HCT116 (cell line): Measurements from ENCODE around the gene CCNB3. TPM values are rescaled to one million over a fixed set of nuclear protein-coding genes. Genes with fewer than 3 reads are reported as not detected.

ENCODE experiments used
- ATAC-seq: fragments of 200-7000 bp; cut with Tn5 transposase; 2 replicates; pipeline ENCODE4 v1.9.1; 2020; ENCODE audit warnings: mild to moderate bottlenecking, moderate library complexity
- BruUV-seq: library from RNA; stranded (reverse); fragments of 400-500 nt; replicated peaks from 2 replicates; lab custom pipeline; 2021; lab: Mats Ljungman, UMichigan
- CTCF ChIA-PET: fragments of 300-600 bp; sonication (Branson Sonifier 250); formaldehyde crosslinking; loops from one replicate; lab custom pipeline; 2021; ENCODE audit warnings: antibody characterized with exemption; lab: Charles Lee
- POLR2A ChIA-PET: fragments of 300-600, 350-600 bp; sonication (Branson Sonifier 250); formaldehyde crosslinking; loops from one replicate; lab custom pipeline; 2021; ENCODE audit warnings: antibody characterized with exemption; lab: Charles Lee
- RAD21 ChIA-PET, 2 experiments: fragments of 300-600 bp; sonication (Branson Sonifier 250); formaldehyde crosslinking; loops; one replicate each; lab custom pipeline; 2023; ENCODE audit warnings: low total read pairs in 2 of 2; ENCODE audit not compliant: uncharacterized antibody in 2 of 2, unreplicated experiment in 2 of 2, low non-redundant PET in 1 of 2; lab: Charles Lee
- DNase-seq: peaks from one replicate; pipeline ENCODE4 v3.0.0-alpha.2; 2010; ENCODE audit warnings: low read depth, low spot score
- H2AFZ ChIP-seq: fragments of 200-600 bp; shearing (Covaris generic), sonication (generic); 2 replicates; pipeline ENCODE4 v1.6.1; 2017; ENCODE audit warnings: low read depth, mixed run types, mixed read lengths, antibody characterized with exemption, low read length; ENCODE audit not compliant: poor library complexity, severe bottlenecking
- H3K27ac ChIP-seq: 2 replicates; pipeline ENCODE4 v1.5.1; 2012; ENCODE audit warnings: low read depth, low read length
- H3K27me3 ChIP-seq: fragments of 200-600 bp; sonication (generic); 2 replicates; pipeline ENCODE4 v1.6.1; 2016; ENCODE audit warnings: mixed run types, low read length, mixed read lengths; ENCODE audit not compliant: insufficient read depth
- H3K36me3 ChIP-seq, 2 experiments: fragments of 200-500 bp in 1 of 2; fragments of 200-600 bp in 1 of 2; sonication (Bioruptor generic) in 1 of 2; sonication (generic) in 1 of 2; 2 replicates each; pipeline versions ENCODE4 v1.5.1 to v1.6.1; 2014 to 2016; ENCODE audit warnings: low read length in 2 of 2, inconsistent platforms in 1 of 2, mixed read lengths in 1 of 2, mixed run types in 1 of 2; ENCODE audit not compliant: insufficient read depth in 2 of 2, control insufficient read depth in 1 of 2
- H3K4me1 ChIP-seq, 2 experiments: fragments of 200-600 bp in 1 of 2; sonication (generic) in 1 of 2; 2 replicates each; pipeline versions ENCODE4 v1.5.1 to v1.6.1; 2012 to 2017; ENCODE audit warnings: low read length in 2 of 2, inconsistent platforms in 1 of 2, mild to moderate bottlenecking in 1 of 2, mixed read lengths in 1 of 2, mixed run types in 1 of 2, moderate library complexity in 1 of 2; ENCODE audit not compliant: insufficient read depth in 2 of 2, control insufficient read depth in 1 of 2
- H3K4me2 ChIP-seq: fragments of 200-600 bp; sonication (generic); 2 replicates; pipeline ENCODE4 v1.6.1; 2017; ENCODE audit warnings: mixed run types, low read length, mixed read lengths
- H3K4me3 ChIP-seq, 2 experiments: fragments of 200-600 bp in 1 of 2; sonication (generic) in 1 of 2; replicated peaks in 1 of 2; 2 replicates each; pipeline ENCODE4 v1.5.1; 2011 to 2016; ENCODE audit warnings: low read length in 2 of 2, control low read depth in 1 of 2, low read depth in 1 of 2, mild to moderate bottlenecking in 1 of 2, mixed read lengths in 1 of 2, mixed run types in 1 of 2
- H3K79me2 ChIP-seq: fragments of 200-600 bp; sonication (generic); 2 replicates; pipeline ENCODE4 v1.6.1; 2017; ENCODE audit warnings: mild to moderate bottlenecking, mixed run types, low read length, moderate library complexity, mixed read lengths; ENCODE audit not compliant: insufficient read depth
- H3K9ac ChIP-seq: fragments of 200-600 bp; sonication (generic); 2 replicates; pipeline ENCODE4 v1.6.1; 2016; ENCODE audit warnings: low read length, mixed read lengths
- H3K9me2 ChIP-seq: fragments of 200-600 bp; sonication (generic), shearing (Covaris generic); 2 replicates; pipeline ENCODE4 v1.6.1; 2017; ENCODE audit warnings: mixed run types, mild to moderate bottlenecking, moderate library complexity; ENCODE audit not compliant: insufficient read depth
- H3K9me3 ChIP-seq, 2 experiments: fragments of 200-500 bp in 1 of 2; fragments of 200-600 bp in 1 of 2; sonication (Bioruptor generic) in 1 of 2; sonication (generic) in 1 of 2; 2 replicates each; pipeline ENCODE4 v1.6.1; 2014 to 2017; ENCODE audit warnings: low read length in 2 of 2, mixed read lengths in 2 of 2, inconsistent platforms in 1 of 2, low read depth in 1 of 2, mild to moderate bottlenecking in 1 of 2, mixed run types in 1 of 2, moderate library complexity in 1 of 2; ENCODE audit not compliant: control insufficient read depth in 1 of 2, insufficient read depth in 1 of 2
- H4K20me1 ChIP-seq: fragments of 200-600 bp; sonication (generic), shearing (Covaris generic); 2 replicates; pipeline ENCODE4 v1.6.1; 2017; ENCODE audit warnings: mixed run types, mild to moderate bottlenecking, moderate library complexity; ENCODE audit not compliant: insufficient read depth
- CBX3 ChIP-seq: IDR thresholded peaks from 2 replicates; pipeline ENCODE4 v1.6.1; 2012; ENCODE audit warnings: low read depth
- CTCF ChIP-seq, 3 experiments: fragments of 200-600 bp in 1 of 3; sonication (generic) in 1 of 3; IDR thresholded peaks in 2 of 3; conservative IDR thresholded peaks in 1 of 3; 2 replicates each; pipeline ENCODE4 v1.5.1; 2012 to 2017; ENCODE audit warnings: low read depth in 2 of 3, low read length in 2 of 3, antibody characterized with exemption in 1 of 3, borderline replicate concordance in 1 of 3, control low read depth in 1 of 3, mild to moderate bottlenecking in 1 of 3, mixed read lengths in 1 of 3, mixed run types in 1 of 3, moderate library complexity in 1 of 3; ENCODE audit not compliant: insufficient read depth in 1 of 3
- EGR1 ChIP-seq: IDR thresholded peaks from 2 replicates; pipeline ENCODE4 v1.6.1; 2012; ENCODE audit warnings: low read depth
- ELF1 ChIP-seq: IDR thresholded peaks from 2 replicates; pipeline ENCODE4 v1.6.1; 2012; ENCODE audit warnings: low read depth, borderline replicate concordance
- EZH2 ChIP-seq: fragments of 200-600 bp; sonication (generic); IDR thresholded peaks from 2 replicates; pipeline ENCODE4 v1.6.1; 2017; ENCODE audit warnings: antibody characterized with exemption, mixed run types
- EZH2phosphoT487 ChIP-seq: fragments of 200-600 bp; IDR thresholded peaks from 2 replicates; pipeline ENCODE4 v1.6.1; 2018; ENCODE audit warnings: antibody characterized with exemption, borderline replicate concordance
- FOSL1 ChIP-seq: IDR thresholded peaks from 2 replicates; pipeline ENCODE4 v1.6.1; 2012; ENCODE audit warnings: low read depth
- JUND ChIP-seq: IDR thresholded peaks from 2 replicates; pipeline ENCODE4 v1.6.1; 2012
- MAX ChIP-seq: IDR thresholded peaks from 2 replicates; pipeline ENCODE4 v1.6.1; 2012
- POLR2A ChIP-seq: IDR thresholded peaks from 2 replicates; pipeline ENCODE4 v1.7.0; 2011; ENCODE audit warnings: borderline replicate concordance; ENCODE audit not compliant: insufficient read depth, insufficient read length; ENCODE audit errors: extremely low read depth
- POLR2AphosphoS5 ChIP-seq: IDR thresholded peaks from 2 replicates; pipeline ENCODE4 v1.6.1; 2011; ENCODE audit warnings: mild to moderate bottlenecking, low read depth, low read length, moderate library complexity
- RAD21 ChIP-seq: IDR thresholded peaks from 2 replicates; pipeline ENCODE4 v1.6.1; 2012; ENCODE audit warnings: low read depth, mild to moderate bottlenecking
- SP1 ChIP-seq: IDR thresholded peaks from 2 replicates; pipeline ENCODE4 v1.6.1; 2012; ENCODE audit warnings: low read depth
- SRF ChIP-seq: IDR thresholded peaks from 2 replicates; pipeline ENCODE4 v1.6.1; 2012; ENCODE audit warnings: low read depth
- TCF7L2 ChIP-seq: IDR thresholded peaks from 2 replicates; pipeline ENCODE4 v1.7.0; 2011; ENCODE audit warnings: borderline replicate concordance, inconsistent platforms; ENCODE audit not compliant: insufficient read depth, insufficient read length; ENCODE audit errors: extremely low read depth
- YY1 ChIP-seq: IDR thresholded peaks from 2 replicates; pipeline ENCODE4 v1.6.1; 2011; ENCODE audit warnings: low read length, low read depth, moderate library complexity, mild to moderate bottlenecking; ENCODE audit not compliant: insufficient replicate concordance; ENCODE audit errors: extremely low read depth
- ZBTB33 ChIP-seq: IDR thresholded peaks from 2 replicates; pipeline ENCODE4 v1.6.1; 2011; ENCODE audit warnings: mild to moderate bottlenecking, low read length, moderate library complexity; ENCODE audit not compliant: insufficient replicate concordance; ENCODE audit errors: extremely low read depth
- ZFX ChIP-seq: fragments of 450-650 bp; IDR thresholded peaks from 2 replicates; pipeline ENCODE4 v1.6.1; 2017
- ZNF274 ChIP-seq: fragments of 200-500 bp; sonication (Bioruptor generic); IDR thresholded peaks from 2 replicates; pipeline ENCODE4 v1.6.1; 2014; ENCODE audit warnings: mild to moderate bottlenecking, low read depth, low read length, inconsistent platforms
- intact Hi-C: fragments of 100-400 bp; cut with micrococcal nuclease; formaldehyde crosslinking; loops from 2 replicates; pipeline ENCODE4 v1.10.0; 2022
- total RNA-seq: library from RNA; stranded (reverse); gene quantifications from one replicate; pipeline ENCODE4 v1.2.1, GENCODE V29; 2021; ENCODE audit not compliant: unreplicated experiment

CCNB3 gene
- total RNA-seq, 1 experiment from 2014 or later, result 2.9 TPM

- Histone ChIP-seq H2AFZ (no peak overlapping the region), H3K4me2 (no peak overlapping the region), H3K36me3 (no peaks in the 10 kb centered on the region), H3K27me3 (no peaks in the 10 kb centered on the region), H3K79me2 (no peaks in the 10 kb centered on the region), H3K9me2 (no peaks in the 10 kb centered on the region), H3K4me1 (no peaks in the 10 kb centered on the region), H3K27ac (no peak overlapping the region), H3K4me3 (no peak overlapping the region), H4K20me1 (no peaks in the 10 kb centered on the region), H3K9ac (no peak overlapping the region), H3K9me3 (no peaks in the 10 kb centered on the region)
- DNase-seq, result no peak
- BruUV-seq, result no TSS peak
- intact Hi-C loops, result no loop called here
- CTCF ChIA-PET, result no interaction called here
- POLR2A ChIA-PET, result no interaction called here
- TF ChIP-seq EGR1 (no peak), MAX (no peak), ZNF274 (no peak), SP1 (no peak), EZH2phosphoT487 (no peak), YY1 (no peak), RAD21 (no peak), SRF (no peak), EZH2 (no peak), TCF7L2 (no peak), CTCF (IDR thresholded peaks at IDR 0.05 in 2 of 3, conservative IDR thresholded peaks at IDR 0.05 in 1 of 3; ENCODE audit: borderline replicate concordance in 1 of 3, insufficient read depth in 1 of 3, low read depth in 2 of 3, low read length in 2 of 3) (no peak), ZBTB33 (no peak), ELF1 (no peak), JUND (no peak), POLR2A (no peak), FOSL1 (no peak), CBX3 (no peak), POLR2AphosphoS5 (no peak), ZFX (no peak)
- RAD21 ChIA-PET, result no interaction called here
- no peak for ATAC-seq
Observed at GRCh38 chrX:50327235-50327634, 122.7 kb downstream of the CCNB3 start.
